ENCODE measurements around the gene THADA.

DNA sequence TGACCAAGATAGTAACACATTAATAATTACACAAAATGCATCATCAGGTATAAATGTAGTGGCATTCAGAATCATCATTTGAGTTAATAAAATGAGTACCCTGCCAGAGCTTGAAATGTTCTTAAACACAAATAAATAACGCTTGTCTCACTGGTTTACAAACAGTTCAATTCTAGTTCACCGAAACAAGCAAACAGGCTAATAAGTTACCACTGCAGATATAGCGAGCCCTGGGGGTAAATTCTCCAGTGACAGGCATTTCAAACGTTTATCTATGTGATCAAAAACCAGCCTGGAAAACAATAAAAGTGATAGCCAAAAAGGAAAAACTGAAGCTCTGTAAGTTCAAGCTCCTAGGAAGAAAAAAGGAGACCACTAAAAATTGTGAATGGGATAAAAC is 152.6 kb downstream of the THADA start:
- no peak for TF ChIP-seq NR2C2 (CRISPR knock-in tag; IDR thresholded peaks at IDR 0.05)
- TF ChIP-seq, protein P1, sequence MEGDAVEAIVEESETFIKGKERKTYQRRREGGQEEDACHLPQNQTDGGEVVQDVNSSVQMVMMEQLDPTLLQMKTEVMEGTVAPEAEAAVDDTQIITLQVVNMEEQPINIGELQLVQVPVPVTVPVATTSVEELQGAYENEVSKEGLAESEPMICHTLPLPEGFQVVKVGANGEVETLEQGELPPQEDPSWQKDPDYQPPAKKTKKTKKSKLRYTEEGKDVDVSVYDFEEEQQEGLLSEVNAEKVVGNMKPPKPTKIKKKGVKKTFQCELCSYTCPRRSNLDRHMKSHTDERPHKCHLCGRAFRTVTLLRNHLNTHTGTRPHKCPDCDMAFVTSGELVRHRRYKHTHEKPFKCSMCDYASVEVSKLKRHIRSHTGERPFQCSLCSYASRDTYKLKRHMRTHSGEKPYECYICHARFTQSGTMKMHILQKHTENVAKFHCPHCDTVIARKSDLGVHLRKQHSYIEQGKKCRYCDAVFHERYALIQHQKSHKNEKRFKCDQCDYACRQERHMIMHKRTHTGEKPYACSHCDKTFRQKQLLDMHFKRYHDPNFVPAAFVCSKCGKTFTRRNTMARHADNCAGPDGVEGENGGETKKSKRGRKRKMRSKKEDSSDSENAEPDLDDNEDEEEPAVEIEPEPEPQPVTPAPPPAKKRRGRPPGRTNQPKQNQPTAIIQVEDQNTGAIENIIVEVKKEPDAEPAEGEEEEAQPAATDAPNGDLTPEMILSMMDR (IDR thresholded peaks at IDR 0.05): no peak
- TF ChIP-seq ESRRA (CRISPR knock-in tag; IDR thresholded peaks at IDR 0.05; ENCODE audit: borderline replicate concordance): no peak
- TF ChIP-seq, protein P2, sequence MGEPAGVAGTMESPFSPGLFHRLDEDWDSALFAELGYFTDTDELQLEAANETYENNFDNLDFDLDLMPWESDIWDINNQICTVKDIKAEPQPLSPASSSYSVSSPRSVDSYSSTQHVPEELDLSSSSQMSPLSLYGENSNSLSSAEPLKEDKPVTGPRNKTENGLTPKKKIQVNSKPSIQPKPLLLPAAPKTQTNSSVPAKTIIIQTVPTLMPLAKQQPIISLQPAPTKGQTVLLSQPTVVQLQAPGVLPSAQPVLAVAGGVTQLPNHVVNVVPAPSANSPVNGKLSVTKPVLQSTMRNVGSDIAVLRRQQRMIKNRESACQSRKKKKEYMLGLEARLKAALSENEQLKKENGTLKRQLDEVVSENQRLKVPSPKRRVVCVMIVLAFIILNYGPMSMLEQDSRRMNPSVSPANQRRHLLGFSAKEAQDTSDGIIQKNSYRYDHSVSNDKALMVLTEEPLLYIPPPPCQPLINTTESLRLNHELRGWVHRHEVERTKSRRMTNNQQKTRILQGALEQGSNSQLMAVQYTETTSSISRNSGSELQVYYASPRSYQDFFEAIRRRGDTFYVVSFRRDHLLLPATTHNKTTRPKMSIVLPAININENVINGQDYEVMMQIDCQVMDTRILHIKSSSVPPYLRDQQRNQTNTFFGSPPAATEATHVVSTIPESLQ (CRISPR knock-in tag; IDR thresholded peaks at IDR 0.05): no peak
- TF ChIP-seq JUN (CRISPR knock-in tag; IDR thresholded peaks at IDR 0.05): no peak
- TF ChIP-seq, protein P3, sequence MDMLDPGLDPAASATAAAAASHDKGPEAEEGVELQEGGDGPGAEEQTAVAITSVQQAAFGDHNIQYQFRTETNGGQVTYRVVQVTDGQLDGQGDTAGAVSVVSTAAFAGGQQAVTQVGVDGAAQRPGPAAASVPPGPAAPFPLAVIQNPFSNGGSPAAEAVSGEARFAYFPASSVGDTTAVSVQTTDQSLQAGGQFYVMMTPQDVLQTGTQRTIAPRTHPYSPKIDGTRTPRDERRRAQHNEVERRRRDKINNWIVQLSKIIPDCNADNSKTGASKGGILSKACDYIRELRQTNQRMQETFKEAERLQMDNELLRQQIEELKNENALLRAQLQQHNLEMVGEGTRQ (CRISPR knock-in tag; IDR thresholded peaks at IDR 0.05): no peak
- TF ChIP-seq ZNF232 (CRISPR knock-in tag; IDR thresholded peaks at IDR 0.05): no peak
- no peak for TF ChIP-seq HMGXB4 (CRISPR knock-in tag; IDR thresholded peaks at IDR 0.05)
- TF ChIP-seq FOXJ3 (CRISPR knock-in tag; IDR thresholded peaks at IDR 0.05; ENCODE audit: borderline replicate concordance): no peak
- TF ChIP-seq MAX (CRISPR knock-in tag; IDR thresholded peaks at IDR 0.05): no peak
- no peak for TF ChIP-seq SP1 (CRISPR knock-in tag; conservative IDR thresholded peaks at IDR 0.05)
- no peak for TF ChIP-seq CREB1 (CRISPR knock-in tag; IDR thresholded peaks at IDR 0.05)
- TF ChIP-seq TEAD4 (CRISPR knock-in tag; IDR thresholded peaks at IDR 0.05): no peak
- TF ChIP-seq, protein P4, sequence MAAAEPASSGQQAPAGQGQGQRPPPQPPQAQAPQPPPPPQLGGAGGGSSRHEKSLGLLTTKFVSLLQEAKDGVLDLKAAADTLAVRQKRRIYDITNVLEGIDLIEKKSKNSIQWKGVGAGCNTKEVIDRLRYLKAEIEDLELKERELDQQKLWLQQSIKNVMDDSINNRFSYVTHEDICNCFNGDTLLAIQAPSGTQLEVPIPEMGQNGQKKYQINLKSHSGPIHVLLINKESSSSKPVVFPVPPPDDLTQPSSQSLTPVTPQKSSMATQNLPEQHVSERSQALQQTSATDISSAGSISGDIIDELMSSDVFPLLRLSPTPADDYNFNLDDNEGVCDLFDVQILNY (CRISPR knock-in tag; IDR thresholded peaks at IDR 0.05): no peak
